Activated T-cell treated with anti-CD3 and anti-CD28 coated beads, Interleukin-2, amount 50 U/mL, for 1 hour (primary cell): Measurements from ENCODE around the gene ARMH1.
"Not testable (repeated sequence)": the region's sequence is repeated elsewhere in the genome, so short reads cannot be mapped to it uniquely, and the experiment has no call there.

Experiments
- DNase-seq: peaks from one replicate; pipeline ENCODE4 v3.0.0-alpha.2; 2020

The ARMH1 gene

GRCh38 chr1:44696101-44696500 is 21.6 kb downstream of the ARMH1 start:
- no peak for DNase-seq

- peak; percentile 32 for DNase-seq
These were observed 22.4 kb downstream of the ARMH1 start for GRCh38 chr1:44696789-44697345.

GRCh38 chr1:44698138-44698537 is 23.6 kb downstream of the ARMH1 start:
- DNase-seq = no peak

- DNase-seq = not testable (repeated sequence)
These were observed 24.9 kb downstream of the ARMH1 start for GRCh38 chr1:44699375-44699774.

GRCh38 chr1:44700573-44700972 is 26.1 kb downstream of the ARMH1 start:
- DNase-seq = no peak

- DNase-seq = no peak
These were observed 26.6 kb downstream of the ARMH1 start for GRCh38 chr1:44701141-44701573.

GRCh38 chr1:44705470-44705869 is 31.0 kb downstream of the ARMH1 start:
- no peak for DNase-seq

- no peak for DNase-seq
These were observed 31.4 kb downstream of the ARMH1 start for GRCh38 chr1:44705938-44706337.

- no peak for DNase-seq
These were observed 32.8 kb downstream of the ARMH1 start for GRCh38 chr1:44707112-44707881.

- no peak for DNase-seq
These were observed 33.7 kb downstream of the ARMH1 start for GRCh38 chr1:44707959-44708831.

GRCh38 chr1:44713321-44713781 is 38.8 kb downstream of the ARMH1 start:
- no peak for DNase-seq

GRCh38 chr1:44714532-44714931 is 40.0 kb downstream of the ARMH1 start:
- no peak for DNase-seq

- peak; percentile 66 for DNase-seq
These were observed 40.5 kb downstream of the ARMH1 start for GRCh38 chr1:44714944-44715571.

- DNase-seq = no peak
These were observed 42.6 kb downstream of the ARMH1 start for GRCh38 chr1:44717156-44717555.

GRCh38 chr1:44717653-44718052 is 43.1 kb downstream of the ARMH1 start:
- DNase-seq = no peak

GRCh38 chr1:44718091-44718490 is 43.6 kb downstream of the ARMH1 start:
- DNase-seq = no peak

GRCh38 chr1:44719318-44719717 is 44.8 kb downstream of the ARMH1 start:
- no peak for DNase-seq

- no peak for DNase-seq
These were observed 45.8 kb downstream of the ARMH1 start for GRCh38 chr1:44720281-44720680.

GRCh38 chr1:44721485-44722361 is 47.2 kb downstream of the ARMH1 start:
- peak; percentile 46 for DNase-seq

GRCh38 chr1:44723064-44723463 is 48.5 kb downstream of the ARMH1 start:
- DNase-seq = no peak

GRCh38 chr1:44723496-44724295 is 49.2 kb downstream of the ARMH1 start:
- peak; percentile 36 for DNase-seq
